ENCODE results near the gene FCAMR.

Gene FCAMR

DNA sequence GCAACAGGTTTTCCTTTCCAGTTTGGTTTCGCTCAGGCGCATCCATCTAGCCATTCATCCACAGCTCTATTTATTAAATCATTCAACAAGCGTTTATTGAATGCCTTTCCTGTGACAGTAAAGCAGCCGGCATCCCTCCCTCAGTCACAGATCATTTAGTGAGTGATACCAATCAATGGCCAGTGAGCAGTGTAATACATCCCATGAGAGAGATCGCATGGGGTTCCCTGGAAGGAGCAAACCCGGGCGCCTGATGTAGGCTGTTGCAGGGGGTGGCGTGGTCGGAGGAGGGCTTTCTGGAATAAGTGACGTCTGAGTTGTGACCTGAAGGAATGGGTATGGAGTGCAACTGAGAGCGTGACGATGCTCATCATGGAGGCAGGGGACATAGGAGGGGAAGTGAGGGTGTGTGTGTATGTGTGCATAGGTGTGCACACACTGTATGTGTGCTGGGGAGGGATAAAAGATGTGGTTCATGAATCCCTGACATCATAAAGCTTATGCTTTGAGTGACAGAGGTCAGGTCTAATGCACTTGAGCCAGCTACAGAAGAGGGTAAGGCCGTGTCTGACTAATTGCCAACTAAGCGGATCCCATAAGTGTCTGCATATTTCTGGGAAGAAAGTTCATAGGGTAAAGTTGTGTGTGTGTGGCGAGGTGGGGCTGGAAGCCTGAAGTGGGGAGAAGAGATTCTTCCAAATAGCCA, 55.1 kb downstream of the FCAMR start:
- H3K36me3 ChIP-seq (replicated peaks), result no peaks in the 10 kb centered on the region
- no peak overlapping the region for H3K4me3 ChIP-seq (ENCODE audit: low read depth, low read length)
- TF ChIP-seq, protein P1, sequence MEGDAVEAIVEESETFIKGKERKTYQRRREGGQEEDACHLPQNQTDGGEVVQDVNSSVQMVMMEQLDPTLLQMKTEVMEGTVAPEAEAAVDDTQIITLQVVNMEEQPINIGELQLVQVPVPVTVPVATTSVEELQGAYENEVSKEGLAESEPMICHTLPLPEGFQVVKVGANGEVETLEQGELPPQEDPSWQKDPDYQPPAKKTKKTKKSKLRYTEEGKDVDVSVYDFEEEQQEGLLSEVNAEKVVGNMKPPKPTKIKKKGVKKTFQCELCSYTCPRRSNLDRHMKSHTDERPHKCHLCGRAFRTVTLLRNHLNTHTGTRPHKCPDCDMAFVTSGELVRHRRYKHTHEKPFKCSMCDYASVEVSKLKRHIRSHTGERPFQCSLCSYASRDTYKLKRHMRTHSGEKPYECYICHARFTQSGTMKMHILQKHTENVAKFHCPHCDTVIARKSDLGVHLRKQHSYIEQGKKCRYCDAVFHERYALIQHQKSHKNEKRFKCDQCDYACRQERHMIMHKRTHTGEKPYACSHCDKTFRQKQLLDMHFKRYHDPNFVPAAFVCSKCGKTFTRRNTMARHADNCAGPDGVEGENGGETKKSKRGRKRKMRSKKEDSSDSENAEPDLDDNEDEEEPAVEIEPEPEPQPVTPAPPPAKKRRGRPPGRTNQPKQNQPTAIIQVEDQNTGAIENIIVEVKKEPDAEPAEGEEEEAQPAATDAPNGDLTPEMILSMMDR (IDR thresholded peaks at IDR 0.05; ENCODE audit: low read depth, low read length, missing control alignments), result no peak
- peaks cover 13% of the 10 kb centered on the region for H3K27me3 ChIP-seq (replicated peaks)
- DNase-seq, result no peak
- in situ Hi-C loops (cut with HindIII; ENCODE audit: low pct_ligation_motif_present, low sequenced_read_pairs), result no loop called here
- no peak overlapping the region for H3K27ac ChIP-seq

DNA sequence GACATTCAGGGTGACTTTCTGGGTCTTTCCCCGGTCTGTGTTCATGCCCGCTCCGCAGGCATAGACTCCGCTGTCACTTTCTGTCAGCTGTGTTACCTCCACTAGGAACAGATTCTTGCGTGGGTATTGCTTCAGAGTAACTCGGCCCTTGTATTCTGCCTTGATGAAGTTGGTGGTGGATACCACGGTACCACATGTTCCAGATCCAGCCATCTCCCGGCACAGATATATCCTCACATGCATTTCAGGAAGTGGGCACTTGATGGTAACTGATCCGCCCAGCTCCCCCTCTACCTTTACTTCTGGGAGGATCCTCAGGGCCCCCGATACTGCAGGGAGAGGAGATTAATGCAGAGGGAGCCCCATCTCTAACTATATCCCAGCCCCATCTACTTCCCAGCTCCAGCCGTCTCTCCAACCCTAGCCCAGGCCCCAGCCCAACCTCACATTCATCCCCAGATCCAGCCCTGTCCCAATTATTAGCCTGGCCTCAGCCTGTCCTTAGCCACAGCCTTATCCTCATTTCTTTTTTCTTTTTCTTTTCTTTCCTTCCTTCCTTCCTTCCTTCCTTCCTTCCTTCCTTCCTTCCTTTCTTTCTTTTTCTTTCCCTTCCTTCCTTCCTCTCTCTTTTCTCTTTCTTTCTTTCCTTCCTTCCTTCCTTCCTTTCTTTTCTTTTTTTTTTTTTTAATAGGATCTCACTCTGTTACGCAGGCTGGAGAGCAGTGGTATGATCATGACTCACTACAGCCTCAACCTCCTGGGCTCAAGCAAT, 56.3 kb downstream of the FCAMR start:
- in situ Hi-C loops (cut with HindIII; ENCODE audit: low pct_ligation_motif_present, low sequenced_read_pairs), result no loop called here
- Histone ChIP-seq H3K27ac (no peak overlapping the region), H3K36me3 (replicated peaks) (no peaks in the 10 kb centered on the region), H3K27me3 (replicated peaks) (peaks cover 25% of the 10 kb centered on the region), H3K4me3 (ENCODE audit: low read depth, low read length) (no peak overlapping the region)
- DNase-seq, result no peak
- TF ChIP-seq, protein P1 (IDR thresholded peaks at IDR 0.05; ENCODE audit: low read depth, low read length, missing control alignments), result no peak

DNA sequence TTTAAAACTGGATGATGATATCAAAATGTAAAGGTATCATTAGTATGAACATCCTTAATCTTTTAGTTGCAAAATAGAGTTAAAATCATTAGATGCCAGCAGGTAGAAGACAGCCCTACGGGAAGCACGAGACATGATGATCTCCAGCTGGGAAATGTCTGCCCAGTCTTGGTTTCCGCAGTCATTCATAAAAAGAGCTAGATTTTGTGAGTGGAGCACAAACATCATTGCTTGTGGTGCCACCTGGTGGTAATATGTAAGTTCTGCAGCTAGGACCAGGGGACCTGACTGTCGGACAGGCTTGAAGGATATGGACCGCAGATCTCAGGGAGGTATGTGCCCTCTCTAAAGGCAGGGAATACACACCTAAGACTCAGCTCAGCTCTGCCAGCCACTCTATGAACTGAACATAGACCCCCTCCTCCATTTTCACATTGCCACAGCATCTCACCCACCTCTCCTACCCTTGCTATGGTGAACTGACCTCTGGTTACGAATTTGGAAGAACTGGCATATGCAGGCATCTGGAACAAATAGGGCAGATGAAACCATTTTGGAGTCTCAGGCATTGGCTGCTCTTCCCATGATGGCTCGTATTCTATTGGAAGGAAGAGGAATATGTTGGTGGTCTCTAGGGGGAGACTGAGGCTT, 57.7 kb downstream of the FCAMR start:
- Histone ChIP-seq H3K27ac (no peak overlapping the region), H3K27me3 (replicated peaks) (peaks cover 27% of the 10 kb centered on the region), H3K36me3 (replicated peaks) (no peaks in the 10 kb centered on the region), H3K4me3 (ENCODE audit: low read depth, low read length) (no peak overlapping the region)
- in situ Hi-C loops (cut with HindIII; ENCODE audit: low pct_ligation_motif_present, low sequenced_read_pairs), result no loop called here
- TF ChIP-seq, protein P1 (IDR thresholded peaks at IDR 0.05; ENCODE audit: low read depth, low read length, missing control alignments), result peak; percentile 83
- peak; percentile 79 for DNase-seq

DNA sequence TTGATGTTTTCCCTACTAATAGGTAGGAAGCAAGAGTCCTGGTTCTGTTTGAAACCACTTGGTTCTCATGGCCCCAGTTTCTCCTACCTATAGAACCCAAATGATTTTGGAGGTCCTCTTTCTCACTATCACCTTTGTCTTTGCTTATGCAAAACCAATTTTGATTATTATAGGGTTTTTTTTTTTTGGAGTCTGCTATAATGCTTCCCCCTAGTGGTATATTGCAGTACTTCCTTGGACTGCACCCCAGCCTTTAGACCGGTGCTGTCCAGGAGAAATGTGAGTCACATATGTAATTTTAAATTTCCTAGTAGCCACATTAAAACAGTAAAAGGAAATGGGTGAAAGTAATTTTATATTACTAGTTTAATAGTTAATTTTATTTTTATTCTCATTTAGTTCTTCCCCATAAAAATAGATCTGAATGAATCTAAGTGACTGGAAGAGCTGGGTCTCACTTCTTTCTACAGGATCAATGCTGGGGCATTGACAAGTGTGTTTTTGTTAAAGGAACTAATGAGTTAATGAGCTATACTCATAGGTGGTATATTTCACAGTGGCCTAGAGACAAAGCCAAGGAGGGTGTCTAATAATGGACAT, 59.1 kb downstream of the FCAMR start:
- H3K27me3 ChIP-seq (replicated peaks), result peaks cover 27% of the 10 kb centered on the region
- no peak overlapping the region for H3K27ac ChIP-seq
- TF ChIP-seq, protein P1 (IDR thresholded peaks at IDR 0.05; ENCODE audit: low read depth, low read length, missing control alignments), result peak; percentile 77
- peak; percentile 60 for DNase-seq
- in situ Hi-C loops (cut with HindIII; ENCODE audit: low pct_ligation_motif_present, low sequenced_read_pairs), result no loop called here
- H3K4me3 ChIP-seq (ENCODE audit: low read depth, low read length), result no peak overlapping the region
- no peaks in the 10 kb centered on the region for H3K36me3 ChIP-seq (replicated peaks)

DNA sequence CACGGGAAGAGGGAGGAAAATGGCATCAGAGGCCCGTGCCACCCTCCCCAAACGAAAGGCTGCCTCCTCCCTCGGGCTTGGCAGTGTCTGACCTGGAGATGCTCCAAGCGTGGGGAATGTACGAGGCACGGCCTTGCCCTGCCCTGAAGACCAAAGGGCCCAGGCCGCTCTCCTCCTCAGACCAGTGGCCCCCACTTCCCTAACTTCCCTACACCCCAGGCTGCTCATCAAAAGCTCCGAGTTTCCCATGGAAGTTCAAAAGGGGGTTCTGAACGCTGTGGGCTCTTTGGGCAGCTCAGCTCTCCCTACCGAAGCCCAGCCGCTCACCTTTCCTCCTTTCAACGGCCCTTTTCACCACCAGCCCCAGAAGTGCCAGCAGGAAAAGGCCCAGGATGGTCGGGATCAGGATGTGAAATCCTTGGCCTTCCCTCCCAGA, 60.4 kb downstream of the FCAMR start:
- Histone ChIP-seq H3K27me3 (replicated peaks) (peaks cover 27% of the 10 kb centered on the region), H3K36me3 (replicated peaks) (no peaks in the 10 kb centered on the region), H3K27ac (no peak overlapping the region), H3K4me3 (ENCODE audit: low read depth, low read length) (peak overlapping the region; percentile 48)
- TF ChIP-seq, protein P1 (IDR thresholded peaks at IDR 0.05; ENCODE audit: low read depth, low read length, missing control alignments), result no peak
- in situ Hi-C loops (cut with HindIII; ENCODE audit: low pct_ligation_motif_present, low sequenced_read_pairs), result no loop called here
- no peak for DNase-seq
